ENCODE results near the gene HTR3C. TPM values are rescaled to one million over a fixed set of nuclear protein-coding genes. Genes with fewer than 3 reads are reported as not detected.
"Not testable (repeated sequence)": the region's sequence is repeated elsewhere in the genome, so short reads cannot be mapped to it uniquely, and the experiment has no call there.

The HTR3C gene
- total and polyA plus RNA-seq, 2 donors from 2014 or later = not detected

DNA sequence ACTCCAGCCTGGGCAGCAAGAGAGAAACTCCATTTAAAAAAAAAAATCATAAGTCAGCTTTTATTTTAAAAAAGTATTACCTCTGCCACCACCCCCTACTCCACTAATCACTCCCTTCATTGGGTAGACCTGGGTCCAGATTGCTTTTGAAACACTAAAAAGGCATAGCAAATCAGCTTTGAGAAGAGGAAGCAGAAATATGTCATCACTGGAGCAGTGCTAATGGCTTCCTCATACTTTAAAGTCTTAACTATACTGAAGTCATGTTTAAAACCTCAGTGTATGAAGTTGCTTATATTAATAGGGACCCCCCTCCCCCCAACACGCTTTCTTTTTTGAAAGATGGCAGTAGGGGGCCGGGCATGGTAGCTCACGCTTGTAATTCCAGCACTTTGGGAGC is 22.3 kb upstream of the HTR3C start:
- intact Hi-C loops (cut with DNase I) = no loop called here
- Histone ChIP-seq H3K4me3 (ENCODE audit: low read length in 3 of 3) (no peak overlapping the region), H3K36me3 (ENCODE audit: control insufficient read depth in 2 of 3, insufficient read depth in 3 of 3, low read length in 3 of 3) (no peaks in the 10 kb centered on the region), H3K9ac (ENCODE audit: low read length in 3 of 3) (no peak overlapping the region), H3K9me3 (ENCODE audit: control insufficient read depth in 2 of 3, insufficient read depth in 1 of 3, low read length in 3 of 3) (no peaks in the 10 kb centered on the region), H3K27me3 (ENCODE audit: control insufficient read depth, insufficient read depth, low read length) (no peaks in the 10 kb centered on the region), H3K27ac (ENCODE audit: low read depth in 2 of 2, low read length in 2 of 2) (no peak overlapping the region), H3K4me1 (ENCODE audit: control insufficient read depth in 2 of 3, insufficient read depth in 2 of 3, low read depth in 1 of 3, low read length in 3 of 3) (no peaks in the 10 kb centered on the region)
- peak in 2 of 5 donors; percentile 17 to 21 for DNase-seq
- FAIRE-seq = no peak
- TF ChIP-seq, protein P1, sequence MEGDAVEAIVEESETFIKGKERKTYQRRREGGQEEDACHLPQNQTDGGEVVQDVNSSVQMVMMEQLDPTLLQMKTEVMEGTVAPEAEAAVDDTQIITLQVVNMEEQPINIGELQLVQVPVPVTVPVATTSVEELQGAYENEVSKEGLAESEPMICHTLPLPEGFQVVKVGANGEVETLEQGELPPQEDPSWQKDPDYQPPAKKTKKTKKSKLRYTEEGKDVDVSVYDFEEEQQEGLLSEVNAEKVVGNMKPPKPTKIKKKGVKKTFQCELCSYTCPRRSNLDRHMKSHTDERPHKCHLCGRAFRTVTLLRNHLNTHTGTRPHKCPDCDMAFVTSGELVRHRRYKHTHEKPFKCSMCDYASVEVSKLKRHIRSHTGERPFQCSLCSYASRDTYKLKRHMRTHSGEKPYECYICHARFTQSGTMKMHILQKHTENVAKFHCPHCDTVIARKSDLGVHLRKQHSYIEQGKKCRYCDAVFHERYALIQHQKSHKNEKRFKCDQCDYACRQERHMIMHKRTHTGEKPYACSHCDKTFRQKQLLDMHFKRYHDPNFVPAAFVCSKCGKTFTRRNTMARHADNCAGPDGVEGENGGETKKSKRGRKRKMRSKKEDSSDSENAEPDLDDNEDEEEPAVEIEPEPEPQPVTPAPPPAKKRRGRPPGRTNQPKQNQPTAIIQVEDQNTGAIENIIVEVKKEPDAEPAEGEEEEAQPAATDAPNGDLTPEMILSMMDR (IDR thresholded peaks at IDR 0.05; ENCODE audit: borderline replicate concordance, extremely low read depth, insufficient read depth) = no peak

DNA sequence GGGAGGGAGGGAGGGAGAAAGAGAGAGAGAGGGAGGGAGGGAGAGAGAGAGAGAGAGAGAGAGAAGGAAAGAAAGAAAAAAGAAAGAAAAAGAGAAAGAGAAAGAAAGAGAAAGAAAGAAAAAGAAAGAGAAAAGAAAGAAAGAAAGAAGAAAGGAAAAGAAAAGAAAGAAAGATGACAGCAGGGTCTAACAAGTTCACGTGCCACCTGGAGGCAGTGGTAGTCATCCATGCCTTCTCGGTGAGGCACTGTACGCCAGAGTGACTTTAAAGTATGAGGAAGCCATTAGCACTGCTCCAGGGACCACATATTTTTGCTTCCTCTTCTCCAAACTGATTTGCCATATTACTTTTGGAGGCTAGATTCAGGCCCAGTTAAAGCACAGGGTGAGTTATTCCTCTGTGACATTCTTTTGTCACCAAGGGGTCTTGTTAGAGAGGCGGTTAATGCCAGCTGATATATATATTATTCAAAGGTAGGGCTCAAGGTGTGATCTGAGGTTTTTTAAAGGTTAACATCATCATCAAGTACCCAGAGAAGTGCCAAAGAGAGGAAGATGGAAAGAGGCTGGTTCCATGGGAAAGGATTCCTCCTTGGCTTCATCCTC is 21.6 kb upstream of the HTR3C start, which contains the start of gene HTR3D:
TSS of gene HTR3D (plus strand) at position 556 of the 606 bp plus-strand sequence. CDS start at position 556, 0 bp downstream.
- no peak within 1 kb of the TSS for H3K9ac ChIP-seq (ENCODE audit: low read length in 3 of 3)
- DNase-seq = peak in 4 of 5 donors; percentile 47 to 85 (median 71)
- no peak for FAIRE-seq
- intact Hi-C loops (cut with DNase I) = no loop called here
- TF ChIP-seq, protein P1 (IDR thresholded peaks at IDR 0.05; ENCODE audit: borderline replicate concordance, extremely low read depth, insufficient read depth) = no peak
- H3K4me3 ChIP-seq (ENCODE audit: low read length in 3 of 3) = no peak within 1 kb of the TSS
- H3K27me3 ChIP-seq (ENCODE audit: control insufficient read depth, insufficient read depth, low read length) = no peaks in the 10 kb centered on the region
- no peaks in the 10 kb centered on the region for H3K9me3 ChIP-seq (ENCODE audit: control insufficient read depth in 2 of 3, insufficient read depth in 1 of 3, low read length in 3 of 3)
- no peak within 1 kb of the TSS for H3K27ac ChIP-seq (ENCODE audit: low read depth in 2 of 2, low read length in 2 of 2)
- H3K36me3 ChIP-seq (ENCODE audit: control insufficient read depth in 2 of 3, insufficient read depth in 3 of 3, low read length in 3 of 3) = no peaks in the 10 kb centered on the region
- H3K4me1 ChIP-seq (ENCODE audit: control insufficient read depth in 2 of 3, insufficient read depth in 2 of 3, low read depth in 1 of 3, low read length in 3 of 3) = no peaks in the 10 kb centered on the region

DNA sequence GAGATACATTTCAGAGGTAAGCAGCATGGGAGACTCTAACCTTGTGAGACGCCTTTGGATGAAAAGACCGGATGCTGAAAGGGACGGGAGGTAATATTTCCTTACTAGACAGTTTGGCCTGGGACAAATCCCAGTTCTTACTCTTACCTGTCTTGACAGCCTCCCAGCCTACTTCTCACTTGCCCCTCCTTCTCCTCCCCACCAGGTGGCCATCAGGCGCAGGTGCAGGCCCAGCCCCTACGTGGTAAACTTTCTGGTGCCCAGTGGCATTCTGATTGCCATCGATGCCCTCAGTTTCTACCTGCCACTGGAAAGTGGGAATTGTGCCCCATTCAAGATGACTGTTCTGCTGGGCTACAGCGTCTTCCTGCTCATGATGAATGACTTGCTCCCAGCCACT is 15.0 kb upstream of the HTR3C start:
- TF ChIP-seq, protein P1 (IDR thresholded peaks at IDR 0.05; ENCODE audit: borderline replicate concordance, extremely low read depth, insufficient read depth) = no peak
- FAIRE-seq (no peak), DNase-seq (peak in 1 of 5 donors; percentile 1)
- no peaks in the 10 kb centered on the region for H3K36me3 ChIP-seq (ENCODE audit: control insufficient read depth in 2 of 3, insufficient read depth in 3 of 3, low read length in 3 of 3)
- no peak overlapping the region for H3K4me3 ChIP-seq (ENCODE audit: low read length in 3 of 3)
- H3K4me1 ChIP-seq (ENCODE audit: control insufficient read depth in 2 of 3, insufficient read depth in 2 of 3, low read depth in 1 of 3, low read length in 3 of 3) = no peaks in the 10 kb centered on the region
- no peak overlapping the region for H3K9ac ChIP-seq (ENCODE audit: low read length in 3 of 3)
- no peaks in the 10 kb centered on the region for H3K9me3 ChIP-seq (ENCODE audit: control insufficient read depth in 2 of 3, insufficient read depth in 1 of 3, low read length in 3 of 3)
- H3K27me3 ChIP-seq (ENCODE audit: control insufficient read depth, insufficient read depth, low read length) = no peaks in the 10 kb centered on the region
- intact Hi-C loops (cut with DNase I) = no loop called here
- no peak overlapping the region for H3K27ac ChIP-seq (ENCODE audit: low read depth in 2 of 2, low read length in 2 of 2)

DNA sequence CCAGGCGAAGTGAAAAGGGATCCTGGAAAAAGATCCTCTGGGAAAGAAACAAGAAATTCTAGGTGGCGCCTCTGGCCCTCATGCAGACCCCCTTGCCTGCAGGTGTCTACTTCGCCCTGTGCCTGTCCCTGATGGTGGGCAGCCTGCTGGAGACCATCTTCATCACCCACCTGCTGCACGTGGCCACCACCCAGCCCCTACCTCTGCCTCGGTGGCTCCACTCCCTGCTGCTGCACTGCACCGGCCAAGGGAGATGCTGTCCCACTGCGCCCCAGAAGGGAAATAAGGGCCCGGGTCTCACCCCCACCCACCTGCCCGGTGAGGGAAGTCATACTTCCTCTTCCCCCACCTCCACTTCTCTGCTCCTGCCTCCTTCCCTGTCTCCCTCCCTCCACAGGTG is 14.5 kb upstream of the HTR3C start:
- DNase-seq = peak in 1 of 5 donors; percentile 51
- H3K9ac ChIP-seq (ENCODE audit: low read length in 3 of 3); FAIRE-seq; H3K9me3 ChIP-seq (ENCODE audit: control insufficient read depth in 2 of 3, insufficient read depth in 1 of 3, low read length in 3 of 3); H3K4me1 ChIP-seq (ENCODE audit: control insufficient read depth in 2 of 3, insufficient read depth in 2 of 3, low read depth in 1 of 3, low read length in 3 of 3); H3K27me3 ChIP-seq (ENCODE audit: control insufficient read depth, insufficient read depth, low read length); H3K36me3 ChIP-seq (ENCODE audit: control insufficient read depth in 2 of 3, insufficient read depth in 3 of 3, low read length in 3 of 3); H3K4me3 ChIP-seq (ENCODE audit: low read length in 3 of 3); H3K27ac ChIP-seq (ENCODE audit: low read depth in 2 of 2, low read length in 2 of 2); intact Hi-C loops (cut with DNase I): not testable (repeated sequence)
